DOHH2 (cell line): ENCODE measurements around the gene AMZ2.
"Not testable (repeated sequence)": the region's sequence is repeated elsewhere in the genome, so short reads cannot be mapped to it uniquely, and the experiment has no call there.

Source experiments
- H3F3A ChIP-seq: fragments of 200-600 bp; sonication (generic), shearing (Covaris generic); 2 replicates; pipeline ENCODE4 v1.6.0; 2016; ENCODE audit warnings: antibody characterized with exemption, mild to moderate bottlenecking; ENCODE audit not compliant: control insufficient read depth, insufficient read depth
- H3K27ac ChIP-seq: fragments of 200-600 bp; sonication (generic); 2 replicates; pipeline ENCODE4 v1.5.1; 2014; ENCODE audit warnings: low read depth, mild to moderate bottlenecking, low read length, moderate library complexity
- H3K27me3 ChIP-seq: fragments of 200-600 bp; sonication (generic); 2 replicates; pipeline ENCODE4 v1.6.1; 2014; ENCODE audit warnings: mild to moderate bottlenecking, low read length, mixed read lengths; ENCODE audit not compliant: control insufficient read depth
- H3K36me3 ChIP-seq: fragments of 200-600 bp; sonication (generic); 2 replicates; pipeline ENCODE4 v1.6.1; 2014; ENCODE audit warnings: mild to moderate bottlenecking, low read length, moderate library complexity, mixed read lengths; ENCODE audit not compliant: control insufficient read depth
- H3K4me1 ChIP-seq: fragments of 200-600 bp; sonication (generic); 2 replicates; pipeline ENCODE4 v1.6.1; 2014; ENCODE audit warnings: mild to moderate bottlenecking, low read length, mixed read lengths; ENCODE audit not compliant: control insufficient read depth
- H3K4me2 ChIP-seq: fragments of 200-600 bp; sonication (generic); 2 replicates; pipeline ENCODE4 v1.6.0; 2014; ENCODE audit warnings: mild to moderate bottlenecking, low read length, moderate library complexity
- H3K4me3 ChIP-seq: fragments of 200-600 bp; sonication (generic); 2 replicates; pipeline ENCODE4 v1.5.1; 2014; ENCODE audit warnings: mild to moderate bottlenecking, low read length, mixed read lengths
- H3K79me2 ChIP-seq: fragments of 200-600 bp; sonication (generic); 2 replicates; pipeline ENCODE4 v1.6.1; 2014; ENCODE audit warnings: mild to moderate bottlenecking, low read length, mixed read lengths; ENCODE audit not compliant: control insufficient read depth
- H3K9me2 ChIP-seq: fragments of 200-600 bp; sonication (generic); replicated peaks from 2 replicates; pipeline ENCODE4 v1.6.1; 2014; ENCODE audit warnings: mild to moderate bottlenecking, low read length, mixed read lengths; ENCODE audit not compliant: control insufficient read depth
- H3K9me3 ChIP-seq: fragments of 200-600 bp; sonication (generic); 2 replicates; pipeline ENCODE4 v1.6.1; 2014; ENCODE audit warnings: antibody characterized with exemption, low read length, mixed read lengths; ENCODE audit not compliant: control insufficient read depth, insufficient read depth
- H4K20me1 ChIP-seq: fragments of 200-600 bp; sonication (generic); 2 replicates; pipeline ENCODE4 v1.6.0; 2014; ENCODE audit warnings: low read depth, mild to moderate bottlenecking, antibody characterized with exemption, low read length, moderate library complexity; ENCODE audit not compliant: control insufficient read depth, insufficient read depth
- CTCF ChIP-seq: fragments of 200-600 bp; sonication (generic); IDR thresholded peaks from one replicate; pipeline ENCODE4 v1.5.1; 2014; ENCODE audit warnings: antibody characterized with exemption, mild to moderate bottlenecking, low read depth, low read length; ENCODE audit not compliant: poor library complexity, severe bottlenecking
- EZH2phosphoT487 ChIP-seq: fragments of 200-600 bp; sonication (generic); IDR thresholded peaks from 2 replicates; pipeline ENCODE4 v1.6.1; 2017; ENCODE audit warnings: borderline replicate concordance, mild to moderate bottlenecking, antibody characterized with exemption, low read length, moderate library complexity, mixed read lengths

Gene AMZ2

GRCh38 chr17:68248199-68248825 is 469 bp downstream of the AMZ2 start:
- Histone ChIP-seq H3K4me2 (peak overlapping the region; percentile 95), H3K79me2 (peaks cover 72% of the 10 kb centered on the region), H3K9me2 (no peaks in the 10 kb centered on the region), H3K27me3 (no peaks in the 10 kb centered on the region), H4K20me1 (no peaks in the 10 kb centered on the region), H3F3A (peaks cover 54% of the 10 kb centered on the region), H3K36me3 (peaks cover 52% of the 10 kb centered on the region), H3K4me1 (peaks cover 86% of the 10 kb centered on the region), H3K27ac (peak overlapping the region; percentile 85), H3K9me3 (no peaks in the 10 kb centered on the region), H3K4me3 (peak overlapping the region; percentile 86)
- TF ChIP-seq EZH2phosphoT487 = no peak
- no peak for TF ChIP-seq CTCF

GRCh38 chr17:68248891-68249290 is 1.0 kb downstream of the AMZ2 start:
- H3K4me1 ChIP-seq = peaks cover 88% of the 10 kb centered on the region
- TF ChIP-seq EZH2phosphoT487 = no peak
- TF ChIP-seq CTCF = no peak
- H3K4me2 ChIP-seq = peak overlapping the region; percentile 95
- peak overlapping the region; percentile 85 for H3K27ac ChIP-seq
- H3K9me3 ChIP-seq = no peaks in the 10 kb centered on the region
- H3K9me2 ChIP-seq = no peaks in the 10 kb centered on the region
- peak overlapping the region; percentile 86 for H3K4me3 ChIP-seq
- peaks cover 55% of the 10 kb centered on the region for H3K36me3 ChIP-seq
- peaks cover 54% of the 10 kb centered on the region for H3F3A ChIP-seq
- H3K79me2 ChIP-seq = peaks cover 72% of the 10 kb centered on the region
- no peaks in the 10 kb centered on the region for H4K20me1 ChIP-seq
- no peaks in the 10 kb centered on the region for H3K27me3 ChIP-seq

- TF ChIP-seq EZH2phosphoT487 (no peak), CTCF (no peak)
- Histone ChIP-seq H3K9me2 (no peaks in the 10 kb centered on the region), H3K27ac (peak overlapping the region; percentile 85), H3K9me3 (no peaks in the 10 kb centered on the region), H4K20me1 (no peaks in the 10 kb centered on the region), H3K4me1 (peaks cover 88% of the 10 kb centered on the region), H3K36me3 (peaks cover 60% of the 10 kb centered on the region), H3F3A (peaks cover 54% of the 10 kb centered on the region), H3K79me2 (peaks cover 72% of the 10 kb centered on the region), H3K27me3 (no peaks in the 10 kb centered on the region), H3K4me3 (peak overlapping the region; percentile 86), H3K4me2 (peak overlapping the region; percentile 95)
These were observed 1.5 kb downstream of the AMZ2 start for GRCh38 chr17:68249354-68249765.

GRCh38 chr17:68253426-68253825 is 5.6 kb downstream of the AMZ2 start:
- not testable (repeated sequence) for H3K9me3 ChIP-seq, H3K9me2 ChIP-seq, H3K27me3 ChIP-seq, H4K20me1 ChIP-seq
- Histone ChIP-seq H3K4me3 (peak overlapping the region; percentile 69), H3K4me2 (peak overlapping the region; percentile 84), H3K27ac (peak overlapping the region; percentile 97), H3F3A (peaks cover 65% of the 10 kb centered on the region), H3K36me3 (peaks cover 86% of the 10 kb centered on the region), H3K4me1 (peaks cover 100% of the 10 kb centered on the region), H3K79me2 (peaks cover 65% of the 10 kb centered on the region)
